Eye (tissue), 1 donor: ENCODE measurements around the gene ADRA2B.

ENCODE experiments used
- DNase-seq: peaks from one replicate; pipeline ENCODE4 v3.0.0-alpha.2; 2015

Gene ADRA2B

GRCh38 chr2:96115631-96116423 is 544 bp downstream of the ADRA2B start:
- no peak for DNase-seq

DNA sequence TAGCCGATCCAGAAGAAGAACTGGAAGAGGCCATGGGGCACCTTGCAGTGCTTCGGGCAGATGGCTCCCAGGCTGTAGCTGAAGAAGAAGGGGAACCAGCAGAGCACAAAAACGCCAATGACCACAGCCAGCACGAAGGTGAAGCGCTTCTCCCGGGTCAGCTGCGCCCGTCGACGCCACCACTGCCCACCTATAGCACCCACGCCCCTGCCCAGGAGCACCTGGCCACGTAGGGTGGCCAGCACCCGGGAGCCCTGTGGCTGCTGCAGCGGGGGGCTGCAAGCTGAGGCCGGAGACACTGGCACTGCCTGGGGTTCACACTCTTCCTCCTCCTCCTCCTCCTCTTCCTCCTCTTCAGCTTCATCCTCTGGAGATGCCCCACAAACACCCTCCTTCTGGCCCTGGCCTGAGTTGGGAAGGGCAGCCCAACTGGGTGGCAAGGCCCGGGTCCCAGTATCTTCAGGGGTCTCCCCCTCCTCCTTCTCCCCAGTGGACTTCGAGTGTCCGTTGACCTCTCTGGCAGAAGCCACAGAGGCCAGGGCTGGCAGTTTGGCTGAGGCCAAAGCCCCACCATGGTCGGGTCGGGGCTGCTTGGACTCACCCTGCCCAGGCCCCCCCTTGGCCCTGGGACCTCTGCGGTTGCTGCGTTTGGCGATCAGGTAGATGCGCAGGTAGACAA is 1.3 kb downstream of the ADRA2B start:
- no peak for DNase-seq

GRCh38 chr2:96114546-96114902 is 1.8 kb downstream of the ADRA2B start:
- DNase-seq, result no peak

DNA sequence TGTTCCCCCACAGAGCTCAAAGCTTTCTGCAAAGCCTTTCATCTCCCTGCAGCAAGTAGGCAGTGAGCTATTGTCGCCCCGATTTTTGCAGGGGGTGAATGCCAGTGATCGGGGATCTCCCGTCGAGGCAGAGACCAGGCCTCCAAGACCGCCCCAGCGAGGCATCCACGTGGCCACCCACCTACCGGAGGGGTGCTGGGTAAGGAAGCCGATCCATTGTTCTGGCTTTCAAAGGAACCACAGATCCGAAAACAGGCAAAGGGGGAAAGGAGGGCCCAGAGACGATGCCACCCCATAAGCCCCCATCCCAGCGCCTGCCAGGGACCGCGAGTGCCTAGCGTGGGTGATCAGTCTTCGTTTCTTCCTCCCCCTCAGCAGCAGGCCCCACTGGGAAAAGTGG is 2.4 kb downstream of the ADRA2B start:
- no peak for DNase-seq

DNA sequence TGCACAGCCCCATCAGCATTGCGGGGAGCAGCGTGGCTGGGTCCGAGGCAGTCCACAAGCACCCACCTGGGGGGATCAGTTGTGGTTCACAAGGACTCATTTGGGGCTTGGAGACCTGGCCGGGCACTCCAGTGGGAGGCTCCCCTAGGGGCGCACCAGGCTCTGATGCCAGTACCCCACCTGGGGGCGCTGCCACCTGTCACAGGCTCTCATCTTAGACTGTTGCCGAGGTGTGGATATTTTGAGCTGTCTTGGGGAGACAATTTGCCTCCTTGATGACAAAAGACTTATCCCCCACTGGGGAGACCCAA is 3.0 kb downstream of the ADRA2B start:
- no peak for DNase-seq

GRCh38 chr2:96112501-96113366 is 3.6 kb downstream of the ADRA2B start:
- DNase-seq, result no peak

DNA sequence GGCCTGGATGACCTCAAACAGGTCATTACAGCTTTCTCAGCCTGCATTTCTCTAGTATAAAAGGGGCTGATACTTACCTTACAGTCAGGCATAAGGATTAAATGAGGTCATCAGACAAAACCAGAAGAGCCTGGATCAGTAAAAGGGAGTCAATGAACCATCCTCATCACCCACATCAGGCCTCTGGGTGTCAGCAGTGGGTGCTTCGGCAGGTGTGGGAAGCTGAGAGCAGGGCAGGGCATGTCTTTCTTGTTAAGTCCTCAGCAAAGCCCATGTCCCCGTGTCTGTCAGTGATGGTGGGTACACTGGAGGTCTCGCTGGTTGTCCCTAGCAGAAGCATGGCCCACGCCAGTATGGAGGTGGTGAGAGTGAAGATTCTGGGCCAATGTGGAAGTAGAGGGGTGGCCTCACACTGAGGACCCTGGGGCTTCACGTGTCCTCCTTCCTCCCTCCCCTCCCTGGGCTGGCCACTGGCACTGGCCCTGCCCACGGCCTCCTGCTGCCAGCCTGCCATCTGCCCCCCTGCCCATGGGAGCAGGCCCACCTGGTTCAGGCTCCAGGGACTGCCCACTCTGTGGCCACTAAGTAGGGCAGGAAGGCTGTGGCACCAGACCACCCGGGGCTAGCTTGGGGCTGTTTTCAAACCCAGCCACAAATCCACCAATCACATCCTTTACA is 4.4 kb downstream of the ADRA2B start:
- no peak for DNase-seq

DNA sequence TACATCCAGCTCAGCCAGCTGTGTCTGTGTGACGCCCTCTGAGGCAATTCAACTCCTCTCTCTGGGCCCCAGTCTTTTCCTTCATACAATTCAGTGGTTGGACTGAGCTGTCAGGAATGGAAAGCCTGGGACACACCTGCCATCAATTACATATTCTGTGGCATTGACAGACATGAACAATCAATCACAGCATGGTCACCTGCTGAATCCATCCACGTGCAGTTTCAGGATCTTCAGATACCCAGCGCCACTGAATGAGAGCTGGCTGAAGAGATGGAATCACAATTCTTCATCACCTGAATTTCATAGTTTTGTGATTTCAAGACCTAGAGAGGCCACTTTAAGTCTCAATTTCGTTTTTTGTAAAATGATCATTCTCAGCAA is 5.1 kb downstream of the ADRA2B start:
- no peak for DNase-seq

- no peak for DNase-seq
Measured at GRCh38 chr2:96110621-96111256, 5.6 kb downstream of the ADRA2B start.

DNA sequence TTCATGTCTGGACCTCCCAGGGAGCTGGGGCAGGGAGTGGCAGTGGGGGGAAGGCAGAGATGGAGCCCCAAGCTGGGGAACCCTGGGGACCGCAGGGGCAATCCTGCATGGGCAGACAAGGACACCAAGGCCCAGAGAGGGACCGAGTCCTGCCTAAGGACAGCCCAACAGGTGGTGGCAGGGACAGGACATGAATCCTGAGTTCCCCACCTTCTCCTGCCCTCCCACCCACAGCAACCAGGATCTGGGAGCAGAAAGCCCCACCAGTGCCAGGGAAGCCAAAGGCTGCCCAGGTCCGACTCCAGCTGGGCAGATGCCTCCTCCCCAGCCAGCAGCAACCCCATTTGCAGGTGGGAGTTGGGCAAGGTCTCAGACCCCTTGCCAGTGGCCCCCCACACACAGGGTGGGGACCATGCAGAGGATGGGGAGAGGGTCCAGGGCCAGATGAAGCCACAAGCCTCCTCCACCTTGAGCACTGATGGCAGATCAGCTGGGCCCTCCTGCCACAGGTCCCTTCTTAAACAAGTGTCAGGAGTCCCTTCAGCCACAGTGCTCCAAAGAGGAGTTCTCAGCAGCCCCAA is 6.3 kb downstream of the ADRA2B start:
- no peak for DNase-seq

- no peak for DNase-seq
Measured at GRCh38 chr2:96109361-96109680, 7.0 kb downstream of the ADRA2B start.

GRCh38 chr2:96108541-96109360 is 7.6 kb downstream of the ADRA2B start:
- peak; percentile 58 for DNase-seq

- DNase-seq, result peak; percentile 36
Measured at GRCh38 chr2:96108151-96108540, 8.2 kb downstream of the ADRA2B start.

- DNase-seq, result no peak
Measured at GRCh38 chr2:96107708-96108065, 8.7 kb downstream of the ADRA2B start.

DNA sequence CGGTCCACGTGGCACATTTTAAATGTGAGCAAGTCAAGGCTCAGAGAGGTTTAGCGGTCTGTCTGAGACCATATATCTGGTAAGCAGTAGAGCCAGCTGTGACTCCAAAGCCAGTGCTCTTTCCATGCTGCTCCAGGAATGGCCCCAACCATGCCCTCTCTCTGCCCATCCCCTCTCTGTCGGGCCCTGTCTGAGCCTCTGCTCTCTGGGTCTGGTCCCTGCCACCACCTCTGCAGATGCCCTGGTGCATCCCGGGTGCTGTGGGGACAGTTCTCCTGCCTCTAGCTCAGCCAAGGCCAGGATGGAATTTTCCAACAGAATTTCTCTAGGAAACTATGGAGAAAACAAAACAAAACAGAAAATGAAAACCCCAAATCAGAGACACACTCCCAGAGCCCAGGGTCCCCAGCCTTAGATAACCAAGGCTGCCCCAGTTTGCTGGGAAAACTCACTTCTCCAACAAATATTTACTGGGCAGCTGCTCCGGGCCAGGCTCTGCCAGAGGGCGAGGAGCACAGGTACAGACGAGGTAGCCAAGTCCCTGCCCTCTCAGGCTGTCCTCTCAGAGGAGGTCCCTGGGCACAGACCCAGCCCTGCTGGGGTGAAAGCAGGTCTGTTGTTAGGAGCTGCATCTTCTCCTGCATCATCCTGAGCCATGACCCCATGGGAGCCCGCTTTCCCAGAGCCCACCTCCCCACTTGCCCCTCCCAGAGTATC is 9.2 kb downstream of the ADRA2B start:
- DNase-seq, result no peak

DNA sequence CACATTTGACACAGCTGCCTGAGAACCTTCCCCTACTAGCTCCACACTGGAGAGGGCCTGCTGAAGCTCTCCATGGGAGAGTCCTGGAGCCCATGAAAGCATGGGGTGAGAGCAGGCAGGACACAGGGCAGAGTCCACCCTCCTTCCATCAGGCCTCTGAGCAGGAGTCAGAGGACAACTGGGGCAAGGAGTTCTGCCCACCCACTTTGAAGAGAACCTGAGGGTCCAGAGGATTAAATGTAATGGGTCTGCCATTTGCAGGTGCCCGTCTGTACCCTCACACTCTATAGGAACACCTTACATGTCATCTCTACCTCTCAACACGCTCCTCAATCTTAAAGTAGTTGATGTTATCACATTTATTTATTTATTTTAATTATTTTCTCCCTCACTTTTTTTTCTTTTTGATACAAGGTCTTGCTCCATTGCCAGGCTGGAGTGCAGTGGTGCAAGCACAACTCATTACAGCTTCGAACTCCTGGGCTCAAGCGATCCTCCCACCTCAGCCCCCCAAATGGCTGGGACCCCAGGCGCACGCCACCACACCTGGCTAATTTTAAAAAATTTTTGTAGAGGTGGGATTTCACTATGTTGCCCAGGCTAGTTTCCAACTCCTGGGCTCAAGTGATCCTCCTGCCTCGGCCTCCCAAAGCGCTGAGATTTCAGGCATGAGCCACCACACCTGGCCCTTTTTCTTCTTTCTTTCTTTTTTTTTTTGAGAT is 10.2 kb downstream of the ADRA2B start:
- DNase-seq, result no peak

DNA sequence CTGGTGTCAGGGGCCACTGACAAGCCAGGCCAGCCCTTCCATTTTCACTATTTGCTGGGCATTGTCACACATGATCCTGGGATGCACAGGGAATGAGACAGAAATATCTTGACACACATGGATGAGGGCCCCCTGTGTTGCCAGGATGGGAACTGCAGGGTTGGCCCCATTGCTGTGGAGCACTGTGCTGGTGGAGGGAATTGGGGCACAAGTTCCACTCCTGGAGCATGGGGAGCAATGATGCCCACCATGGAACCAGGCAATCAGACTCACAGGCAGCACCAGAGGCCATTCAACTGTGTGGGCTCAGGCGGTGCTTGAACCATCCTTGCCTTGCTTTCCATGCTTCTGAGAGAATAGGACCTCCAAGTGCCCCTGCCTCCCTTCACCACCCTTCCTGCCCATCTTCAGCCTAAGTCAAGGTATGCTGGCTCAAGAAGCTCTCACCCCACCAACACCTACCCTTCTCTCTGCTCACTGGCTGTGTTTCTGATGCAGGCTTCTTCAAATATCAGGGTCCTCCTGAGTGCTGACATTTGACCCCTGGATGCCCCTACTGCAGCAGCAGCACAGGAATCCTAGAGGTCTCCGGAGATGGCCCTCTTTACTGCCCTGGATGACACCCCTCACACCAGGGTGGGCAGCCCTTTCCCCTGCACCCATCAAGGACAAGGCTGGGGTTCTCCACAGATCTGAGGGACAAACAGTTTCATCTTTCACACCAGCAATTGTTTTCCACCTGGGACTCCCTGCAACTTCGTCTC is 11.0 kb downstream of the ADRA2B start:
- DNase-seq, result no peak

DNA sequence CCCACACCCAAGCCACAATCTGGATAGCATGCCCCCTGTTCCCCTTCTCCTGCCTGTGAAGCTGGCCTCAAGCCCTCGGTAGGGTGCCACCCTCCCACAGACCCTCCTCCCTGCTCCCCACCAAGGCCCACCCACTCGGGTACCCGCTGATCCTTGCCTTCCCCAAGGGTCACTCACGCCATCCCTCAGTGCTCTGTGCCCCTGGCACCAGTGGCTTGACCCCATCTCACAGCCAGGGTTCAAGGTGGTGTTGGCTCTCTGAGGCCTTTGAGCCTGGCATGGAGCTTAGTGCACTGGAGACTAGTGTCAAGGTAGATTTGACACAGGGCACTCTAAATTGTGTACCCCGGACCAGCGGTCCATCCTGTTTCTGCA is 11.9 kb downstream of the ADRA2B start:
- DNase-seq, result no peak

DNA sequence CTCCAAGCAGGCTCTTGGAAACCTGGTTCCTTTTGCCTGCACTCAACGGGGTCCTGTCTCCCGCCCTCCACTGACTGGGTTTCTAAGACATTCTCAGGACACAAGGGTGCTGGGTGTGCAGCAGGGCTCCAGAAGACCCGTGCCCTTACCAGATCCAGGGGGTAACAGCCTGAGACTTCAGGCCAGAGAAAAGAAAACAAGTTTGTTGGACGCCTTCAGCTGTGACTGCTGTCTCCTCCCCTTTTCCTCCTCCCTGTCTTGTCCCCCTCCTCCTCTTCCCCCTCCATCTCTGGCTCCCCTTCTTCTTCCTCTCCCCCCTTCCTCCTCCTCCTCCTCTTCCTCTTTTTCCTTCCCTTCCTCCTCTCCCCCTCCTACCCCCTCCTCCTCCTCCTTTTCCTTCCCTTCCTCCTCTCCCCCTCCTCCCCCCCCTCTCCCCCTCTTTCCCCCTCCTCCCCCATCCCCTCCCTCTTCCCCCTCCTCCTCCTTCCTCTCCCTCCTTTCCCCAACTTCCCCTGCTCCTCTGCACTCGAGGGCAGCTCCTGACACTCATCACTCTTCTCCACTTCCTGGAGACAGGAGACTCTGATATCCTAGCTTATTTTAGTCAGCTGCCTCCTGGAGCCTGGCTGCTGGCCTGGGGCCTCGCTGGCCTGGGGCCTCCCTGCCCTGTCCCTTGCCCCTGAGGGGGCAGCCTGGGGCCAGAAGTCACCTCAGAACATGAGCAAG is 12.4 kb downstream of the ADRA2B start:
- no peak for DNase-seq
